Astrocyte (in vitro differentiated cells and primary cell): ENCODE measurements around the gene TENM3.

Experiments
- CTCF ChIP-seq: IDR thresholded peaks from 2 replicates; pipeline ENCODE4 v1.5.1; 2011; ENCODE audit warnings: low read depth, mild to moderate bottlenecking, inconsistent platforms, low read length, moderate library complexity; ENCODE audit not compliant: insufficient read depth
- EZH2 ChIP-seq: IDR thresholded peaks from 2 replicates; pipeline ENCODE4 v1.6.1; 2012; ENCODE audit warnings: mild to moderate bottlenecking, low read length, inconsistent platforms; ENCODE audit not compliant: insufficient read depth

- TF ChIP-seq CTCF (no peak), EZH2 (no peak)
These were observed 513.0 kb downstream of the TENM3 start for GRCh38 chr4:182756161-182756690.
